ENCODE results near the gene PHTF1.

Gene PHTF1

DNA sequence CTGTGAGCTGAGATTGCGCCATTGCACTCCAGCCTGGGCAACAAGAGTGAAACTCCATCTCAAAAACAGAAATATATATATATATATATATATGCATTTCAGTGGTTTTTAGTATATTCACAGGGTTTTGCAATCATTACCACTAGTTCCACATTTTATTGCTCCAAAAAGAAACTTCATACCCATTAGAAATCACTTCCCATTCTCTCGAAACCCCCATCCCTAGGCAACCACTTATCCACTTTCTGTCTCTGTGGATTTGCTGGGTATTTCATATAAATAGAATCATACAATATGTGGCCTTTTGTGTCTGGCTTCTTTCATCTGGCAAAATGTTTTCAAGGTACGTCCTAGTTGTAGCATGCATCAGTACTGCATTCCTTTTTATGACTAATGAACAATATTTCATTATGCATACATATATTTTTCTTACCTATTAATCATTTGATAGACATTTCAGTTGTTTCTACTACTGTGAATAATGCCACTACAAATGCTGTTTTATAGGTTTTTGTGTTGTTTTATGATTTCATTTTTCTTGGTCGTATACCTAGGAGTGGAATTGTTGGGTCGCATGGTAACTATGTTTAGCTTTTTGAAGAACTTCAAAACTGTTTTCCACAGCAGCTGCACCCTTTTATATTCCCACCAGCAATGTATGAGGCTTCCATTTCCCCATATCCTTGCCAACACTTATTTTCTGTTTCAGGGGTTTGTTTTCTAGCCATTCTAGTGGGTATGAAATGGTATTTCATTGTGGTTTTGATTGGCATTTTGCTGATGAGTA lies 95.9 kb downstream of the PHTF1 start:
- H3K27ac ChIP-seq = no peak overlapping the region
- no peaks in the 10 kb centered on the region for H3K9me3 ChIP-seq
- TF ChIP-seq, protein P1, sequence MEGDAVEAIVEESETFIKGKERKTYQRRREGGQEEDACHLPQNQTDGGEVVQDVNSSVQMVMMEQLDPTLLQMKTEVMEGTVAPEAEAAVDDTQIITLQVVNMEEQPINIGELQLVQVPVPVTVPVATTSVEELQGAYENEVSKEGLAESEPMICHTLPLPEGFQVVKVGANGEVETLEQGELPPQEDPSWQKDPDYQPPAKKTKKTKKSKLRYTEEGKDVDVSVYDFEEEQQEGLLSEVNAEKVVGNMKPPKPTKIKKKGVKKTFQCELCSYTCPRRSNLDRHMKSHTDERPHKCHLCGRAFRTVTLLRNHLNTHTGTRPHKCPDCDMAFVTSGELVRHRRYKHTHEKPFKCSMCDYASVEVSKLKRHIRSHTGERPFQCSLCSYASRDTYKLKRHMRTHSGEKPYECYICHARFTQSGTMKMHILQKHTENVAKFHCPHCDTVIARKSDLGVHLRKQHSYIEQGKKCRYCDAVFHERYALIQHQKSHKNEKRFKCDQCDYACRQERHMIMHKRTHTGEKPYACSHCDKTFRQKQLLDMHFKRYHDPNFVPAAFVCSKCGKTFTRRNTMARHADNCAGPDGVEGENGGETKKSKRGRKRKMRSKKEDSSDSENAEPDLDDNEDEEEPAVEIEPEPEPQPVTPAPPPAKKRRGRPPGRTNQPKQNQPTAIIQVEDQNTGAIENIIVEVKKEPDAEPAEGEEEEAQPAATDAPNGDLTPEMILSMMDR (IDR thresholded peaks at IDR 0.05) = no peak
- intact Hi-C loops (cut with DNase I; ENCODE audit: low total_unique reads) = no loop called here
- H3K36me3 ChIP-seq = peaks cover 0 to 15% (median 8%) of the 10 kb centered on the region in 3 donors
- no peak for DNase-seq
- no peak overlapping the region for H3K4me3 ChIP-seq
- H3K27me3 ChIP-seq = no peaks in the 10 kb centered on the region
- no peaks in the 10 kb centered on the region for H3K4me1 ChIP-seq

DNA sequence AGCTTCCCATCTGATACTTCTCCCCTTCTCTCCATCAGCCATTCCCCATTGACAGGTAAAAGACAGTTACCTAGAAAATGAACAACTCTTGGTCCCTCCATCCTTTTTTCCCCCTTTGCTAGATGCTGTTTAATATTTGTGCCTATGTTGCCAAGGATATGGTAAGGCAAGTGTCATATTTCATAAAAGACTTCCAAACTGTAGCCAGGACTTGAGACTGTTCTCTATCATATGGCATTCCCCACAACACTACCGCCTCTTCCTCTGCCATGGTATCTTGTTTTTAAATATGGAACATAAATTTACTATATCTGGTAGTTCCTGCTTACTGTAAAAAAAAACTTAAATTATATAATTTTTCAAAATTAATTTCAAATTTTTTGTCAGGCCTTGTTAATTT lies 97.2 kb downstream of the PHTF1 start:
- H3K4me3 ChIP-seq = no peak overlapping the region
- H3K4me1 ChIP-seq = no peaks in the 10 kb centered on the region
- DNase-seq = no peak
- H3K36me3 ChIP-seq = peaks cover 0 to 15% (median 8%) of the 10 kb centered on the region in 3 donors
- no peaks in the 10 kb centered on the region for H3K9me3 ChIP-seq
- TF ChIP-seq, protein P1 (IDR thresholded peaks at IDR 0.05) = no peak
- intact Hi-C loops (cut with DNase I; ENCODE audit: low total_unique reads) = no loop called here
- H3K27me3 ChIP-seq = no peaks in the 10 kb centered on the region
- no peak overlapping the region for H3K27ac ChIP-seq

DNA sequence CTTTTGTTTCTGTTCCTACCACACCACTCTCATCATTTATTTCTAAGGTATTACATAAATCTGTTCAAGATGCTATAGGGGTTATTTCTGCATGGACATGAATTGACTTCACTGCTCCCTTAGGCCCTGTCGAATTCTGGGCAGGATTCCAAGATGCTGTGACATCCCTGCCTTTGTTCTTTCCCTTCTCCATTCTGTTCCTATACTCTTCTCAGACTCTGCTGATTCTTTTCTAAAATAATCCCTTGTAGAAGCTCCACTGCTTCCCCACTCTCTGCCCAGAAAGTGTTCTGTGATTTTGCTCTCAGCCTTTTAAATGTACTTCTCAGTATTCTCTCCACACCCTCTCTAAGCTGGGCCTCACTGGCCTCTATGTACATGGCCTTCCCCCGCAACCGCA lies 99.2 kb downstream of the PHTF1 start:
- H3K4me1 ChIP-seq = no peaks in the 10 kb centered on the region
- TF ChIP-seq, protein P1 (IDR thresholded peaks at IDR 0.05) = no peak
- intact Hi-C loops (cut with DNase I; ENCODE audit: low total_unique reads) = no loop called here
- peaks cover 0 to 15% (median 8%) of the 10 kb centered on the region in 3 donors for H3K36me3 ChIP-seq
- H3K27me3 ChIP-seq = no peaks in the 10 kb centered on the region
- H3K4me3 ChIP-seq = no peak overlapping the region
- DNase-seq = no peak
- H3K9me3 ChIP-seq = no peaks in the 10 kb centered on the region
- H3K27ac ChIP-seq = no peak overlapping the region

DNA sequence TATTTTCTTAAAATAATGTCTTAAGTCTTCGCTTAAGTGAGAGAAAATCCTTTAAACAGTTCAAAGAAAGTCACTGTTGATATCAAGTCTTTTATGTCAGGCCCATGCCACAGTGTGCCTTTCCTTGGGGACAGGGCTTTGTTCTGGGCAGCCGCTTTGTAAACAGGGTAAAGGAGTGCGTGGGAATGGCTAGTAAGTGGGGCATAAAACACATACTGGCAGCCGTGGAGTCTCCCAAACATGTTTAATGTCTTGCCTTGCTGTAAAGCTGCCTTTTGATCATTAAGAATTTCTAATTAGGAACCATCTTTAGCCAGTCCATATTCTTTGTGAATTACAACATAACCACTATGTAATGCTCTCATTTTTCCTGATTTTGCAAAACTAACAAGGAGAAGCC lies 99.7 kb downstream of the PHTF1 start:
- Histone ChIP-seq H3K4me1 (no peaks in the 10 kb centered on the region), H3K4me3 (no peak overlapping the region), H3K27me3 (no peaks in the 10 kb centered on the region), H3K9me3 (no peaks in the 10 kb centered on the region), H3K36me3 (peaks cover 3 to 15% (median 8%) of the 10 kb centered on the region in 3 donors), H3K27ac (no peak overlapping the region)
- TF ChIP-seq, protein P1 (IDR thresholded peaks at IDR 0.05) = no peak
- DNase-seq = no peak
- intact Hi-C loops (cut with DNase I; ENCODE audit: low total_unique reads) = no loop called here

DNA sequence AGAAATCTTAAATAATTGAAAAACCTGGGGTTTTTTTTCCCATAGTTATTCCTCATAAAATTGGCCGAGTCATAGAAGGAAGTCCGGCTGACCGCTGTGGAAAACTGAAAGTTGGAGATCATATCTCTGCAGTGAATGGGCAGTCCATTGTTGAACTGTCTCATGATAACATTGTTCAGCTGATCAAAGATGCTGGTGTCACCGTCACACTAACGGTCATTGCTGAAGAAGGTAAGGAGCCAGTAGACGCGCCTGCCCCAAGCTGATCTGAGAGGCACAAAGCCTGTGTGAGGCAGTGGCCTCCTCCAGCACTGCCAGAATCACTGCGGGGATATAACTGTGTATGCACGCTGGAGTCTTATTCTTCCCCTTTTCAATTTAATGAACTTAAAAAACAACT lies 100.3 kb downstream of the PHTF1 start:
- DNase-seq = no peak
- no peak overlapping the region for H3K27ac ChIP-seq
- peaks cover 4 to 15% (median 9%) of the 10 kb centered on the region in 3 donors for H3K36me3 ChIP-seq
- H3K27me3 ChIP-seq = no peaks in the 10 kb centered on the region
- H3K4me3 ChIP-seq = no peak overlapping the region
- intact Hi-C loops (cut with DNase I; ENCODE audit: low total_unique reads) = no loop called here
- no peaks in the 10 kb centered on the region for H3K9me3 ChIP-seq
- no peaks in the 10 kb centered on the region for H3K4me1 ChIP-seq
- TF ChIP-seq, protein P1 (IDR thresholded peaks at IDR 0.05) = no peak
